ENCODE measurements around the gene SASH1.

Gene SASH1

GRCh38 chr6:148463671-148464070, 121.0 kb downstream of the SASH1 start:
- DNase-seq (ENCODE audit: low read depth) = no peak
- no peak overlapping the region for H3K4me3 ChIP-seq (ENCODE audit: control insufficient read depth, low read depth, low read length)
- no peak for TF ChIP-seq CTCF (conservative IDR thresholded peaks at IDR 0.05; ENCODE audit: control insufficient read depth, insufficient read depth, low read depth, low read length)

GRCh38 chr6:148464319-148465010, 121.8 kb downstream of the SASH1 start:
- DNase-seq (ENCODE audit: low read depth) = peak; percentile 84
- peak; percentile 97 for TF ChIP-seq CTCF (conservative IDR thresholded peaks at IDR 0.05; ENCODE audit: control insufficient read depth, insufficient read depth, low read depth, low read length)
- H3K4me3 ChIP-seq (ENCODE audit: control insufficient read depth, low read depth, low read length) = no peak overlapping the region

- no peak overlapping the region for H3K4me3 ChIP-seq (ENCODE audit: control insufficient read depth, low read depth, low read length)
- TF ChIP-seq CTCF (conservative IDR thresholded peaks at IDR 0.05; ENCODE audit: control insufficient read depth, insufficient read depth, low read depth, low read length) = no peak
- no peak for DNase-seq (ENCODE audit: low read depth)
Observed at GRCh38 chr6:148465011-148465335, 122.3 kb downstream of the SASH1 start.

GRCh38 chr6:148465670-148466069, 123.0 kb downstream of the SASH1 start:
- DNase-seq (ENCODE audit: low read depth) = no peak
- H3K4me3 ChIP-seq (ENCODE audit: control insufficient read depth, low read depth, low read length) = no peak overlapping the region
- TF ChIP-seq CTCF (conservative IDR thresholded peaks at IDR 0.05; ENCODE audit: control insufficient read depth, insufficient read depth, low read depth, low read length) = no peak

- no peak overlapping the region for H3K4me3 ChIP-seq (ENCODE audit: control insufficient read depth, low read depth, low read length)
- TF ChIP-seq CTCF (conservative IDR thresholded peaks at IDR 0.05; ENCODE audit: control insufficient read depth, insufficient read depth, low read depth, low read length) = no peak
- no peak for DNase-seq (ENCODE audit: low read depth)
Observed at GRCh38 chr6:148466158-148466557, 123.5 kb downstream of the SASH1 start.

GRCh38 chr6:148467926-148468325, 125.3 kb downstream of the SASH1 start:
- no peak overlapping the region for H3K4me3 ChIP-seq (ENCODE audit: control insufficient read depth, low read depth, low read length)
- TF ChIP-seq CTCF (conservative IDR thresholded peaks at IDR 0.05; ENCODE audit: control insufficient read depth, insufficient read depth, low read depth, low read length) = no peak
- no peak for DNase-seq (ENCODE audit: low read depth)

GRCh38 chr6:148470156-148470555, 127.5 kb downstream of the SASH1 start:
- DNase-seq (ENCODE audit: low read depth) = no peak
- no peak for TF ChIP-seq CTCF (conservative IDR thresholded peaks at IDR 0.05; ENCODE audit: control insufficient read depth, insufficient read depth, low read depth, low read length)

More at GRCh38 chr6:148470156-148470555, 127.5 kb downstream of the SASH1 start:
- H3K4me3 ChIP-seq (ENCODE audit: control insufficient read depth, low read depth, low read length) = no peak overlapping the region

All from fibroblast of mammary gland (primary cell).